PFSK-1 (cell line): ENCODE results near the gene SFT2D3. TPM values are rescaled to one million over a fixed set of nuclear protein-coding genes. Genes with fewer than 3 reads are reported as not detected.

Experiments
- FOXP2 ChIP-seq: optimal IDR thresholded peaks from 2 replicates; pipeline ENCODE3; 2011; ENCODE audit warnings: borderline replicate concordance, control low read depth, inconsistent platforms; ENCODE audit not compliant: insufficient read depth; ENCODE audit errors: extremely low read length, extremely low read depth
- POLR2AphosphoS5 ChIP-seq: IDR thresholded peaks from 2 replicates; pipeline ENCODE4 v1.6.1; 2012; ENCODE audit warnings: low read depth, mild to moderate bottlenecking, control low read depth, low read length, moderate library complexity
- SIN3A ChIP-seq: IDR thresholded peaks from 2 replicates; pipeline ENCODE4 v1.6.1; 2012; ENCODE audit warnings: mild to moderate bottlenecking, low read length, moderate library complexity, borderline replicate concordance; ENCODE audit not compliant: insufficient read depth
- TAF1 ChIP-seq: IDR thresholded peaks from 2 replicates; pipeline ENCODE4 v1.6.1; 2012; ENCODE audit warnings: low read length, control low read depth, borderline replicate concordance; ENCODE audit not compliant: insufficient read depth
- polyA plus RNA-seq: library from polyadenylated mRNA; unstranded; fragments of >200 nt; gene quantifications from one replicate; pipeline ENCODE4 v1.2.1, GENCODE V29; 2012; ENCODE audit warnings: low read depth, missing spikeins; ENCODE audit not compliant: insufficient read length
- TF ChIP-seq, protein P1 (sequence below), 2 experiments: IDR thresholded peaks; 2 replicates each; pipeline versions ENCODE4 v1.6.1 to v1.8.0; 2011 to 2012; ENCODE audit warnings: low read depth in 2 of 2, low read length in 2 of 2, control low read depth in 1 of 2, inconsistent platforms in 1 of 2, mild to moderate bottlenecking in 1 of 2, moderate library complexity in 1 of 2; ENCODE audit not compliant: insufficient read depth in 1 of 2

SFT2D3 gene, protein sequence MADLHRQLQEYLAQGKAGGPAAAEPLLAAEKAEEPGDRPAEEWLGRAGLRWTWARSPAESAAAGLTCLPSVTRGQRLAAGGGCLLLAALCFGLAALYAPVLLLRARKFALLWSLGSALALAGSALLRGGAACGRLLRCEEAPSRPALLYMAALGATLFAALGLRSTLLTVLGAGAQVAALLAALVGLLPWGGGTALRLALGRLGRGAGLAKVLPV
- polyA plus RNA-seq, result not detected

DNA sequence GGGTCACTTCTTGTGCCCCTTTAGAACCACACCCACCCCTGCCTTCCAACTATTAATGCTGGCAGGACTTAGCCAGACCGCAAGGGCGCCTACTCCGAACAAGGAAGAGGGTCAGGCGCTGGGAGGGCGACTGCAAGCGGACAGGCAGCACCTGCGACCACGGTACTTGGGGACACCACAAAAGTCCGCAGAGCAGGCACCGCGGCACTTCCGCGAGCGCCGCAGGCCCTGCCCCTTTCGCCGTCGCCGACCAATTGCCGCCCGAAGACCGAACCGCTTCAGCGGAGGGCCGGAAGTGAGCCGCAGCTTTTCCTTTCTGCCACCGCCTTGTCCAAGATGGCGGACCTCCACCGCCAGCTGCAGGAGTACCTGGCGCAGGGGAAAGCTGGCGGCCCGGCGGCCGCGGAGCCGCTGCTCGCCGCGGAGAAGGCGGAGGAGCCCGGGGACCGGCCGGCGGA, at the start of gene SFT2D3:
Gene SFT2D3 (plus strand): TSS at position 305 of the 458 bp plus-strand sequence. CDS start 32 bp downstream, at position 337.
- TF ChIP-seq TAF1 (peak; percentile 97), SIN3A (no peak), POLR2AphosphoS5 (peak; percentile 93), FOXP2 (no peak)
- TF ChIP-seq, protein P1, sequence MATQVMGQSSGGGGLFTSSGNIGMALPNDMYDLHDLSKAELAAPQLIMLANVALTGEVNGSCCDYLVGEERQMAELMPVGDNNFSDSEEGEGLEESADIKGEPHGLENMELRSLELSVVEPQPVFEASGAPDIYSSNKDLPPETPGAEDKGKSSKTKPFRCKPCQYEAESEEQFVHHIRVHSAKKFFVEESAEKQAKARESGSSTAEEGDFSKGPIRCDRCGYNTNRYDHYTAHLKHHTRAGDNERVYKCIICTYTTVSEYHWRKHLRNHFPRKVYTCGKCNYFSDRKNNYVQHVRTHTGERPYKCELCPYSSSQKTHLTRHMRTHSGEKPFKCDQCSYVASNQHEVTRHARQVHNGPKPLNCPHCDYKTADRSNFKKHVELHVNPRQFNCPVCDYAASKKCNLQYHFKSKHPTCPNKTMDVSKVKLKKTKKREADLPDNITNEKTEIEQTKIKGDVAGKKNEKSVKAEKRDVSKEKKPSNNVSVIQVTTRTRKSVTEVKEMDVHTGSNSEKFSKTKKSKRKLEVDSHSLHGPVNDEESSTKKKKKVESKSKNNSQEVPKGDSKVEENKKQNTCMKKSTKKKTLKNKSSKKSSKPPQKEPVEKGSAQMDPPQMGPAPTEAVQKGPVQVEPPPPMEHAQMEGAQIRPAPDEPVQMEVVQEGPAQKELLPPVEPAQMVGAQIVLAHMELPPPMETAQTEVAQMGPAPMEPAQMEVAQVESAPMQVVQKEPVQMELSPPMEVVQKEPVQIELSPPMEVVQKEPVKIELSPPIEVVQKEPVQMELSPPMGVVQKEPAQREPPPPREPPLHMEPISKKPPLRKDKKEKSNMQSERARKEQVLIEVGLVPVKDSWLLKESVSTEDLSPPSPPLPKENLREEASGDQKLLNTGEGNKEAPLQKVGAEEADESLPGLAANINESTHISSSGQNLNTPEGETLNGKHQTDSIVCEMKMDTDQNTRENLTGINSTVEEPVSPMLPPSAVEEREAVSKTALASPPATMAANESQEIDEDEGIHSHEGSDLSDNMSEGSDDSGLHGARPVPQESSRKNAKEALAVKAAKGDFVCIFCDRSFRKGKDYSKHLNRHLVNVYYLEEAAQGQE (IDR thresholded peaks at IDR 0.05; ENCODE audit: insufficient read depth in 1 of 2, low read depth in 2 of 2, low read length in 2 of 2), result peak; percentile 6 to 55; a peak in 1 of 4 replicates

DNA sequence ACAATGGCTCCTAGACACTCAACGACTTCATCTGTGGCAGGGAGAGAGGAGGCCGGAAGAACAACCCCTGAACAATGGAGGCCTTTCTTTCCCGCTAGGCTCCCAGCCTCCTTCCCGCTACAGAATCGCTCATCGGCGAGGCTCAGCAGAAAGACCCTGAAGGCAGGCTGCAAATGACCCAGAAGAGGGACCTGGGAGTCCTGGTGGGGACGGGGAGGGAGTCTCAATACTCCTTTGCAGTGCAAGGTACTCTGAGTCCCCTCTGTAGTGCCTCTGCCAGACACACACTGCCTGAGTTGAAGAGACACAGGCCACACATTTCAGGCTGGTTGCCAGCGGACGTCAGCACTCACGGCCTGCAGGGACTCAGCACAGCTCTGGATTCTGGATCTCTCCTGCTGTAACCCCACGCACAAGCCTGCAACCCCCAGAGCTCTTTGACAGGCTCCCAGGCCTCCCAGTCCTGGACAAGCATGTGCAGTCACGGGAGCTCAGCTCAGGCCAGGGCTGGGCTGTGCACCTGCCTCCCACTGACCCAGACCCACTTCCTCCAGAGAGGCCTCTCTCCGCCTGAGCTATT, 49.2 kb upstream of the SFT2D3 start:
- TF ChIP-seq, protein P1 (IDR thresholded peaks at IDR 0.05; ENCODE audit: insufficient read depth in 1 of 2, low read depth in 2 of 2, low read length in 2 of 2), result no peak
- TF ChIP-seq SIN3A (no peak), POLR2AphosphoS5 (no peak), TAF1 (no peak), FOXP2 (no peak)

DNA sequence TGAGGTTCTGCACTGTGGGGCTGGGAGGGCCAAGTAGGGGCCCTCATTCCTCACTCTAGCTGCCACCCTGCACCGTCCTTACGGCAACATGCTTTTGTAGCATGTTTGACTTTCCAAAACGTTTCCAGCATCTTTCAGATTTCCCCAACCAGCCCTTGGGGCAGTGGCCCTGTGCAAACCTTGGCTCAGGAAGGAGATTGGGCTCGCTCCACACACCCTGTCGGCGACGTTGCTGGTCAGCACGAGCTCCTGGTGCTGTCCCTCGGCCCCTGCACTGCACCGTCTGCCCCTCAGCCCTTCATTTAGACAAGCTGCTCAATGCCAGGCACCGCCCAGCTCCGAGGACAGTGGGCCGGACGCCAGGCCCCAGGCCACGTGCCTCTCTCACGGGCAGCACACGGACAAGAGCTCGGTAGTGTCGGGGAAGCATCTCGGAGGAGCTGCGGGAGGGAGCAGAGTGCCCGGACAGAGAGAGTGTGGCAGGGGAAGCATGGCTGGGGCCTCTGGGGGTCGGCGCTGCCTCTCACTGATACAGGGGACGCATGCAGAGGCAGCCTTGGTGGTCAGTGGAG, 48.4 kb upstream of the SFT2D3 start:
- TF ChIP-seq POLR2AphosphoS5 (no peak), TAF1 (no peak), SIN3A (no peak), FOXP2 (no peak)
- TF ChIP-seq, protein P1 (IDR thresholded peaks at IDR 0.05; ENCODE audit: insufficient read depth in 1 of 2, low read depth in 2 of 2, low read length in 2 of 2), result no peak

DNA sequence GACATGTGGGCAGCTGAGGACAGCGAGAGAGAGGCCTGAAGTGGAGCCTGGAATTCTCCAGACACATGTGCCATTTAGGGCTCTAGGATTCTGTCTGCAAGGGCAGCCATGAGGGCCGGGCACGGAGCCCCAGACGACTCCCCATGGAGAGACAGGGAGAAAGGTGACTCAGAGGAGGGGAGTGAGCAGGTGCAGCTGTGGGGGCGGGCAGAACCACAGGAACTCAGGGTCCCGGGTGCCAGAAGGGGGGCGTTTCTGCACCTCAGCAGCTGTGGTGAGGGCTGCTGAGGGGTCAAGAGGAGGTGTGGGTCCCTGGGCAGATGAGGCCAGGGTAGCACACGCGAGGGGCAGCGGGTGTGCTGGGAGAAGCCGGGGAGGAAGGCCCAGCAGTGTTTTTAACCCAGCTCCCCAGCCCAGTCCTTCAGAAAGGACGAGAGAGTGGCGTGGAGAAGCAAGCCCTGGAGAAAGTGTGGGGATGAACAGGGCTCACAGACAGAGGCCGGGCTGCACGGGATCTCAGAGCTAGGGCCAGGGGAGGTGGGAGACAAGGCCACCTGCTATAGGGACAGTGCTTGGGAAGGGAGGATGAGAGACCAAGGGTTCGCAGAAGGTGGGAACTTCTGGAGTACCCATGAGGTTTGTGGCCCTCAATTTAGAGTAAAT, 47.7 kb upstream of the SFT2D3 start:
- TF ChIP-seq, protein P1 (IDR thresholded peaks at IDR 0.05; ENCODE audit: insufficient read depth in 1 of 2, low read depth in 2 of 2, low read length in 2 of 2), result no peak
- no peak for TF ChIP-seq SIN3A
- TF ChIP-seq POLR2AphosphoS5, result no peak
- no peak for TF ChIP-seq TAF1
- no peak for TF ChIP-seq FOXP2
